Thyroid gland (tissue), 4 donors: ENCODE results near the gene CSF1R. TPM values are rescaled to one million over a fixed set of nuclear protein-coding genes. Genes with fewer than 3 reads are reported as not detected.

Source experiments
- DNase-seq, 2 donors: peaks; one replicate each; pipeline ENCODE4 v3.0.0-alpha.2; 2019
- H3K27ac ChIP-seq, 3 donors: fragments of 200-600 bp; sonication (generic); 1 replicate in 2 of 3; 2 replicates in 1 of 3; pipeline ENCODE4 v1.5.1; 2016 to 2019; ENCODE audit warnings: mild to moderate bottlenecking in 1 of 3, moderate library complexity in 1 of 3
- H3K27me3 ChIP-seq: fragments of 200-600 bp; sonication (generic); one replicate; pipeline ENCODE4 v1.5.1; 2019
- H3K36me3 ChIP-seq, 2 donors: fragments of 200-600 bp; sonication (generic); one replicate each; pipeline ENCODE4 v1.5.1; 2016 to 2019
- H3K4me1 ChIP-seq, 2 donors: fragments of 200-600 bp; sonication (generic); one replicate each; pipeline ENCODE4 v1.5.1; 2017 to 2019
- H3K4me3 ChIP-seq, 3 donors: fragments of 200-600 bp; sonication (generic); replicated peaks in 1 of 3; 1 replicate in 2 of 3; 2 replicates in 1 of 3; pipeline ENCODE4 v1.5.1; 2016; ENCODE audit warnings: mild to moderate bottlenecking in 1 of 3
- H3K9me3 ChIP-seq: fragments of 200-600 bp; sonication (generic); one replicate; pipeline ENCODE4 v1.5.1; 2017
- CTCF ChIP-seq, 6 experiments: fragments of 200-600 bp in 3 of 6; fragments of 450-650 bp in 3 of 6; sonication (generic) in 3 of 6; IDR thresholded peaks; one replicate each; pipeline ENCODE4 v1.5.1; 2016 to 2019; ENCODE audit warnings: antibody characterized with exemption in 6 of 6, mild to moderate bottlenecking in 2 of 6, inconsistent platforms in 1 of 6, moderate library complexity in 1 of 6
- POLR2A ChIP-seq, 2 donors: fragments of 450-650 bp; IDR thresholded peaks; one replicate each; pipeline ENCODE4 v1.6.1; 2017; ENCODE audit warnings: antibody characterized with exemption in 2 of 2, mild to moderate bottlenecking in 2 of 2, moderate library complexity in 1 of 2
- WGBS, 2 donors: methylation state at CpG; one replicate each; pipeline ENCODE4 v1.1.5; 2017; 5-methylcytosine and 5-hydroxymethylcytosine counted together
- intact Hi-C: fragments of 100-400 bp; cut with DNase I; formaldehyde crosslinking; loops from one replicate; pipeline ENCODE4 v1.15.1; 2023
- total RNA-seq, 4 donors: library from RNA; depleted of rRNA; stranded (reverse); fragments of >200 nt; gene quantifications; one replicate each; pipeline ENCODE4 v1.2.3, GENCODE V29; 2016

CSF1R gene
- total RNA-seq, 4 donors from 2014 or later, result 9.1 to 14.1 (median 11.4) TPM

GRCh38 chr5:150026682-150027172, 59.6 kb downstream of the CSF1R start:
- TF ChIP-seq POLR2A (IDR thresholded peaks at IDR 0.05) (no peak), CTCF (IDR thresholded peaks at IDR 0.05) (no peak)
- peaks cover 8 to 19% of the 10 kb centered on the region in 2 donors for H3K4me1 ChIP-seq
- DNase-seq, result no peak
- H3K27me3 ChIP-seq, result no peaks in the 10 kb centered on the region
- WGBS, 2 donors, result 87 to 94% methylated on average over 4 of the region's 4 CpGs
- peaks cover 35 to 50% of the 10 kb centered on the region in 2 donors for H3K36me3 ChIP-seq
- intact Hi-C loops, result no loop called here
- no peak overlapping the region for H3K27ac ChIP-seq
- no peaks in the 10 kb centered on the region for H3K9me3 ChIP-seq
- H3K4me3 ChIP-seq, result no peak overlapping the region

- Histone ChIP-seq H3K4me3 (no peak overlapping the region), H3K36me3 (peaks cover 29% of the 10 kb centered on the region in 2 donors), H3K4me1 (peaks cover 25 to 34% of the 10 kb centered on the region in 2 donors), H3K9me3 (no peaks in the 10 kb centered on the region), H3K27ac (peak overlapping the region in 2 of 3 donors; percentile 37 to 73), H3K27me3 (no peaks in the 10 kb centered on the region)
- 70 to 79% methylated on average over 8 to 9 of the region's 9 CpGs for WGBS, 2 donors
- intact Hi-C loops, result no loop called here
- DNase-seq, result no peak
- TF ChIP-seq CTCF (IDR thresholded peaks at IDR 0.05) (no peak), POLR2A (IDR thresholded peaks at IDR 0.05) (no peak)
These were observed 61.9 kb downstream of the CSF1R start for GRCh38 chr5:150024346-150024984.

GRCh38 chr5:150023136-150023535, 63.2 kb downstream of the CSF1R start:
- peaks cover 31 to 38% of the 10 kb centered on the region in 2 donors for H3K36me3 ChIP-seq
- no peak overlapping the region for H3K4me3 ChIP-seq
- WGBS, 2 donors, result 100% methylated on average over 1 of the region's 1 CpG
- H3K4me1 ChIP-seq, result peaks cover 25 to 34% of the 10 kb centered on the region in 2 donors
- peak overlapping the region; percentile 73 to 89 (median 76) for H3K27ac ChIP-seq
- no peaks in the 10 kb centered on the region for H3K9me3 ChIP-seq
- H3K27me3 ChIP-seq, result no peaks in the 10 kb centered on the region
- DNase-seq, result no peak
- intact Hi-C loops, result no loop called here
- TF ChIP-seq CTCF (IDR thresholded peaks at IDR 0.05), result no peak
- TF ChIP-seq POLR2A (IDR thresholded peaks at IDR 0.05), result no peak

- intact Hi-C loops, result no loop called here
- DNase-seq, result peak; percentile 94 to 95
- H3K4me1 ChIP-seq, result peaks cover 25 to 34% of the 10 kb centered on the region in 2 donors
- no peak for TF ChIP-seq CTCF (IDR thresholded peaks at IDR 0.05)
- no peaks in the 10 kb centered on the region for H3K9me3 ChIP-seq
- H3K4me3 ChIP-seq, result no peak overlapping the region
- no peaks in the 10 kb centered on the region for H3K27me3 ChIP-seq
- peak overlapping the region; percentile 89 to 95 (median 92) for H3K27ac ChIP-seq
- WGBS, 2 donors, result 15 to 32% methylated on average over 2 of the region's 2 CpGs
- H3K36me3 ChIP-seq, result peaks cover 27 to 34% of the 10 kb centered on the region in 2 donors
These were observed 63.7 kb downstream of the CSF1R start for GRCh38 chr5:150022681-150023080.

GRCh38 chr5:150022158-150022531, 64.2 kb downstream of the CSF1R start:
- H3K36me3 ChIP-seq, result peaks cover 25 to 30% of the 10 kb centered on the region in 2 donors
- no peak for TF ChIP-seq POLR2A (IDR thresholded peaks at IDR 0.05)
- TF ChIP-seq CTCF (IDR thresholded peaks at IDR 0.05), result no peak
- intact Hi-C loops, result no loop called here
- no peaks in the 10 kb centered on the region for H3K27me3 ChIP-seq
- DNase-seq, result peak; percentile 44 to 53
- peak overlapping the region; percentile 89 to 95 (median 92) for H3K27ac ChIP-seq
- no peak overlapping the region for H3K4me3 ChIP-seq
- 48 to 69% methylated on average over 1 of the region's 1 CpG for WGBS, 2 donors
- H3K4me1 ChIP-seq, result peaks cover 25 to 34% of the 10 kb centered on the region in 2 donors
- H3K9me3 ChIP-seq, result no peaks in the 10 kb centered on the region
